ENCODE results near the gene CHCHD6. TPM values are rescaled to one million over a fixed set of nuclear protein-coding genes. Genes with fewer than 3 reads are reported as not detected.

Gene CHCHD6
- total and polyA plus RNA-seq, 12 donors = 10.6 to 22.5 (median 17.6) TPM

DNA sequence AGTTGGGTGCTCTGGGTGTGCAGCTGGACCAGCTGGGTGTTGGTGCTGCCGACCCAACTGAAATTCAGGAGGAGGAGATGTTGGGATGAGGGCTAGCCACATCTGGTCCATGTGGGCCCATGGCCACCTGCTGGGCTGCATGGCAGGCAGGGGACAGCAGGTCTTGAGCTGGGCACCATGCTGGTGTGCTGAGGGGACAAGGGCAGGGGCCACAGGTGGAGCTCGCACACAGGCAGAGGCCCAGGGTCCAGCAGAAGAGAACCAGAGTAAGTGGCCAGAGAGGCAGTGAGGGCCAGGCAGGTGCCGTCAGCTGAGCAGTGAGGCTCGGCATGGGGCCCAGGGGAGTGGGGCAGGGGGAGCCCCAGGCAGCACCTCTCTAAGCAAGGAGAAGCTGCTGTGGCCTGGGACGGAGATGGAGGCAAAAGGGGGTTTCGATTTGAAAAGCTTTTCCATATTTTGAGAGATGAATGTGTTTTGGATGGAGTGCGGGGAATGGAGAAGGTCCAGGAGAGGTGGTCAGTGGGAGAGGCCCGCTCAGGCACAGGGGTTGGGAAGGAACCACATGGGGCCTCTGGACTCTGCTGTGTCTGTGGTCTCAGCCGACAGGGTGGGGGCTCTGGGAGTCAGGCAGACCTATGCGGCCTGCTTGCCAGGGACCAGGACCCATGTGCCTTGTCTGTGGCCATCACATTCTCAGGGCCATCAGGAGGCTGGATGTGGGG, 248.4 kb downstream of the CHCHD6 start:
- Histone ChIP-seq H3K4me1 (replicated peaks in 1 of 2) (no peaks in the 10 kb centered on the region), H3K4me3 (no peak overlapping the region), H3K27me3 (no peaks in the 10 kb centered on the region), H3K9me3 (replicated peaks in 1 of 3) (no peaks in the 10 kb centered on the region), H3K27ac (no peak overlapping the region), H3K36me3 (replicated peaks in 1 of 2) (no peaks in the 10 kb centered on the region)
- peak in 1 of 7 donors; percentile 4 for DNase-seq
- intact Hi-C loops (cut with DNase I) = no loop called here
- no peak for TF ChIP-seq POLR2A (IDR thresholded peaks at IDR 0.05)
- 94 to 96% (median 95%) methylated on average over 7 to 10 of the region's 10 CpGs for WGBS, 4 donors

DNA sequence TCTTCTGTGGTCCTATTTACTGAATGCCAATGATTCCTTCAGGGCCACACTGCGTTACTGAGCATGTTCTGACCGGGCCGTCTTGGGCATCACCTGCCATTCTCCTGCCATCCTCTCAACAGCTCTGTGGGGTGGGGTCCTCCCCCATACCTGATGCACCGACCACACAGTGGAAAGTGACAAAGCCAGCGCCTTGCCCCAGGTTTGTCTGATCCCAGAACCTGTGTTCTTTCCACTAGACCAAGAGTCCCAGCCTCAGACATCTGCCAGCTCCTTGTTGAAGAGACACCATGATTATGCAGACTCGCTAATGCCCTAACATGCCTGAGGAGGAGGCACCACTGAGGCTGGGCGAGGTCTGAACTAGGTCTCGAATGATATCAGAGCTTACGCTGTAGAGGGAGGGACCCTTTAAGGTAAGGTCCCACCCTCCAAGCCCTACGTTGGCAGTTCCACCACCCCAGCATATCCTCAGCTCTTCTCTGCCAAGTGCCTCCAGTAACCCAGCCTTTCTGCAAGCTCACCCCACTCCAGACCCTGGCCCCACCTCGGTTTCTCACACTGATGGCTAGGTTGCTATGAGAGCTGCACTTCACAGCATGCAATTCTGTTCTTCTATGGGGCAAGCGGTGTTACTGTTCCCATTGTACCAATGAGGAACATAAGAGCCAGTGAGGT, 249.1 kb downstream of the CHCHD6 start:
- Histone ChIP-seq H3K36me3 (replicated peaks in 1 of 2) (no peaks in the 10 kb centered on the region), H3K27ac (no peak overlapping the region), H3K4me3 (no peak overlapping the region), H3K9me3 (replicated peaks in 1 of 3) (no peaks in the 10 kb centered on the region), H3K27me3 (no peaks in the 10 kb centered on the region), H3K4me1 (replicated peaks in 1 of 2) (no peaks in the 10 kb centered on the region)
- intact Hi-C loops (cut with DNase I) = no loop called here
- 95 to 98% (median 95%) methylated on average over 11 to 12 of the region's 12 CpGs for WGBS, 4 donors
- no peak for TF ChIP-seq POLR2A (IDR thresholded peaks at IDR 0.05)
- TF ChIP-seq, protein P1, sequence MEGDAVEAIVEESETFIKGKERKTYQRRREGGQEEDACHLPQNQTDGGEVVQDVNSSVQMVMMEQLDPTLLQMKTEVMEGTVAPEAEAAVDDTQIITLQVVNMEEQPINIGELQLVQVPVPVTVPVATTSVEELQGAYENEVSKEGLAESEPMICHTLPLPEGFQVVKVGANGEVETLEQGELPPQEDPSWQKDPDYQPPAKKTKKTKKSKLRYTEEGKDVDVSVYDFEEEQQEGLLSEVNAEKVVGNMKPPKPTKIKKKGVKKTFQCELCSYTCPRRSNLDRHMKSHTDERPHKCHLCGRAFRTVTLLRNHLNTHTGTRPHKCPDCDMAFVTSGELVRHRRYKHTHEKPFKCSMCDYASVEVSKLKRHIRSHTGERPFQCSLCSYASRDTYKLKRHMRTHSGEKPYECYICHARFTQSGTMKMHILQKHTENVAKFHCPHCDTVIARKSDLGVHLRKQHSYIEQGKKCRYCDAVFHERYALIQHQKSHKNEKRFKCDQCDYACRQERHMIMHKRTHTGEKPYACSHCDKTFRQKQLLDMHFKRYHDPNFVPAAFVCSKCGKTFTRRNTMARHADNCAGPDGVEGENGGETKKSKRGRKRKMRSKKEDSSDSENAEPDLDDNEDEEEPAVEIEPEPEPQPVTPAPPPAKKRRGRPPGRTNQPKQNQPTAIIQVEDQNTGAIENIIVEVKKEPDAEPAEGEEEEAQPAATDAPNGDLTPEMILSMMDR (IDR thresholded peaks at IDR 0.05) = no peak
- DNase-seq = peak in 1 of 7 donors; percentile 2

DNA sequence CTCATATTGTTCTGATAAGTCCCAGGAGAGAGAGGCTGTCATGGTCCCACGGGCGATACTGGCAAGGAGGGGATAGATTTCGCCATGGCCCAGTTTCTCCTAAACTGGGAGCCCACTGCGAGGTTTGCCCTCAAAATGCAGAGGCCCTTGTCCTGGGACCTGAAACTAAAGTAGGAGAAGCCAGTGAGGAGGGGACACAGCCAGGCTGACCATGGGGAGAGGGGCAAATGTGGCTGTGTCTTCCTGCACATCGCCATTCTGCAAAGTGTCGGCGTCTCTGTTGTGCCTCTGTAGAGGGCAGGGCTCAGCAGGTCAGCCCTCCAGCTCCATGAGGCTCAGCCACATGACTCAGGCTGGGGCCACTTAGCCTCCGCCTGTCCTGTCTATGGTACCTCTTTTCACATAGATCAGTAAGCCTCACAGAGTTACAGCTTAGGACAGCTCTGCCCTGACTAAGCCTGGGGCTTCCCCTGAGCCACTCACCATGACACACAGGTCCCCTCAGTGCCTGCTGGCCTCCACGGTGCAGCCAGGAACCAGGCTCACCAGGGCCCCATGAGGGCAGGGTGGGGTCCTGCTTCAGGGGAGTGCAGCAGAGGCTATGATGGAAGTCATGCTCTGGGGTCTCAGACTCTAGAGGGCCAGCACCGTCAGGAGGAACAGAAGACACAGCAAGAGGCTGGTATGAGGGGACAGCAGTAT, 250.3 kb downstream of the CHCHD6 start:
- Histone ChIP-seq H3K36me3 (replicated peaks in 1 of 2) (no peaks in the 10 kb centered on the region), H3K9me3 (replicated peaks in 1 of 3) (no peaks in the 10 kb centered on the region), H3K27me3 (no peaks in the 10 kb centered on the region), H3K27ac (no peak overlapping the region), H3K4me3 (no peak overlapping the region), H3K4me1 (replicated peaks in 1 of 2) (no peaks in the 10 kb centered on the region)
- intact Hi-C loops (cut with DNase I) = no loop called here
- 87 to 91% (median 90%) methylated on average over 9 to 10 of the region's 10 CpGs for WGBS, 4 donors
- no peak for TF ChIP-seq POLR2A (IDR thresholded peaks at IDR 0.05)
- DNase-seq = peak in 1 of 7 donors; percentile 5

DNA sequence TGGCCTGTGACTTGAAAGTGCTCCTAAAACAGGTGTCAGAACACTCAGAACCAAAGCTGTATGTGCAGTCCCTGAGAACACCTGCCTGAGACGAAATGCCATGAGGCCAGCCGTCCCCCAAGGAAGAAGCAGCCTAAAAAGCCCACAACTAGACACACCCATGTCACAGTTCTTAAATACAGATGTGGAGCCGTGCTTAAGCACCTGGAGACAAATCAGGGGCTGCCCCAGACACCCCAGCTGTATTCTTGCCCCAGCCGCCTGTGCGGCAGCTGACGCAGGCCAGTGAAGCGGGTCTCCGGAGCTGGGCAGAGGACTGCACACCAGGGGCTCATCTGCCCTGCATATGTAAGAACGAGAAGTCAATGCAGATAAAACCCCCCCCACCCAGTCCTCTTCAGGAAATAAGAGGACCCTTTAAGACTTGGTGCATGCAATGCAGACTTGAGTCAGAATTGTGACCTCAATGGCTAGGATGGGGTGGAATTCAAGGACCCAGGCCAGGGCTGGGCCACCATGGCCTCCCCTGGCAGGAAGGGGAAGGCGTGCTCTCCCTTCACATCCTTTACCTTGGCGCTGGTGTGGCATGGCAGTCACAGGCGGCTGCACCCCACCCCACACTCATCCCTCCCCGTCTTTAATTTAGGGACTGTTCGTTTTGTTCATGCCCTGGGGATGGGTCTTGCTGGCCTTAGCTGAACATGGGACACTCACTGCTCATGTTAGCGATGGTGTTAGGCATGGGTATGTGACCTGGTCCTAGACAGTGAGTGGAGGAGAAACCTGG, 251.2 kb downstream of the CHCHD6 start:
- no peaks in the 10 kb centered on the region for H3K36me3 ChIP-seq (replicated peaks in 1 of 2)
- TF ChIP-seq POLR2A (IDR thresholded peaks at IDR 0.05) = no peak
- TF ChIP-seq, protein P1 (IDR thresholded peaks at IDR 0.05) = no peak
- WGBS, 4 donors = 88 to 97% (median 95%) methylated on average over 4 to 15 of the region's 15 CpGs
- H3K9me3 ChIP-seq (replicated peaks in 1 of 3) = no peaks in the 10 kb centered on the region
- no peaks in the 10 kb centered on the region for H3K27me3 ChIP-seq
- intact Hi-C loops (cut with DNase I) = no loop called here
- peaks cover 0 to under 1% of the 10 kb centered on the region in 2 donors for H3K4me1 ChIP-seq (replicated peaks in 1 of 2)
- peak in 1 of 7 donors; percentile 5 for DNase-seq
- H3K27ac ChIP-seq = no peak overlapping the region
- no peak overlapping the region for H3K4me3 ChIP-seq

Measured in adrenal gland (tissue), 12 donors.